Upper lobe of left lung (tissue), 4 donors: Measurements from ENCODE around the gene RAPGEFL1.

Experiments
- POLR2A ChIP-seq, 4 donors: fragments of 450-650 bp; IDR thresholded peaks; one replicate each; pipeline ENCODE4 v1.5.1; 2016 to 2017; ENCODE audit warnings: antibody characterized with exemption in 4 of 4, mild to moderate bottlenecking in 2 of 4
- TF ChIP-seq, protein P1 (sequence below), 6 experiments: fragments of 450-650 bp in 4 of 6; fragments of 200-600 bp in 2 of 6; sonication (generic) in 2 of 6; IDR thresholded peaks; one replicate each; pipeline ENCODE4 v1.5.1; 2016 to 2019; ENCODE audit warnings: antibody characterized with exemption in 6 of 6

DNA sequence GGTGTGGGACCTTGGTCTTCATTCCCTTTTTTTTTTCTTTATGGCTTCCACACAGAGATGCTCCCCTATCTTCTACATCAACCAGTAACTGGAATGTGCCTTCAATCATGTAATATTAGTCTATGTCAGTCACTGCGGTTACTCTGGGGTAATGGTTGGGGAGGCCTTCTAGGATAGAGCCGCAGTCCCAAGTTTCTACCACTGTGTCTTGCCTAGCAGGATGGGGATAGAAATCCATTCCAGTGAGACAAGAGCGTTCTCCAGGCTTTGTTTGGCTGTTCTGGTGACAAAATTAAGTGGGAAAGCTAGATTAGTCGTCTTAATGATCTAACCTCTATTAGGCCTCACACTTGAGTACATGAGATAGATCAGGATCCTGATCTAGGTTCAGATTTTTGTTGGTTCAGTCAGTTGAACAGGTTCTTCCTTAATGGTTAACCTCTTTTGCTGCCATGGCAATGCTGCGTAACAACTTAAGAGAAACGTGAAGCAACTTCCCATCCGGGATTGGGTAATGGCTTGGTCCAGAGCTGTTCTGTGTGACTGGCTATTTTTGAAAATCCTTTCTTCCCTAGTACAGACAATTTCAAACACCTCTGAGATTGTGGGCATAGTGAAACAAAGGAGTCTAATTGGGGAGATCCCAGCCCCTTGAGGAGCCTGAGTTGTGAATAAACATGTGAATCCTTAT lies 46.8 kb upstream of the RAPGEFL1 start:
- TF ChIP-seq, protein P1, sequence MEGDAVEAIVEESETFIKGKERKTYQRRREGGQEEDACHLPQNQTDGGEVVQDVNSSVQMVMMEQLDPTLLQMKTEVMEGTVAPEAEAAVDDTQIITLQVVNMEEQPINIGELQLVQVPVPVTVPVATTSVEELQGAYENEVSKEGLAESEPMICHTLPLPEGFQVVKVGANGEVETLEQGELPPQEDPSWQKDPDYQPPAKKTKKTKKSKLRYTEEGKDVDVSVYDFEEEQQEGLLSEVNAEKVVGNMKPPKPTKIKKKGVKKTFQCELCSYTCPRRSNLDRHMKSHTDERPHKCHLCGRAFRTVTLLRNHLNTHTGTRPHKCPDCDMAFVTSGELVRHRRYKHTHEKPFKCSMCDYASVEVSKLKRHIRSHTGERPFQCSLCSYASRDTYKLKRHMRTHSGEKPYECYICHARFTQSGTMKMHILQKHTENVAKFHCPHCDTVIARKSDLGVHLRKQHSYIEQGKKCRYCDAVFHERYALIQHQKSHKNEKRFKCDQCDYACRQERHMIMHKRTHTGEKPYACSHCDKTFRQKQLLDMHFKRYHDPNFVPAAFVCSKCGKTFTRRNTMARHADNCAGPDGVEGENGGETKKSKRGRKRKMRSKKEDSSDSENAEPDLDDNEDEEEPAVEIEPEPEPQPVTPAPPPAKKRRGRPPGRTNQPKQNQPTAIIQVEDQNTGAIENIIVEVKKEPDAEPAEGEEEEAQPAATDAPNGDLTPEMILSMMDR (IDR thresholded peaks at IDR 0.05) = no peak
- TF ChIP-seq POLR2A (IDR thresholded peaks at IDR 0.05) = no peak
